ENCODE results near the gene LGALSL.

Gene LGALSL

DNA sequence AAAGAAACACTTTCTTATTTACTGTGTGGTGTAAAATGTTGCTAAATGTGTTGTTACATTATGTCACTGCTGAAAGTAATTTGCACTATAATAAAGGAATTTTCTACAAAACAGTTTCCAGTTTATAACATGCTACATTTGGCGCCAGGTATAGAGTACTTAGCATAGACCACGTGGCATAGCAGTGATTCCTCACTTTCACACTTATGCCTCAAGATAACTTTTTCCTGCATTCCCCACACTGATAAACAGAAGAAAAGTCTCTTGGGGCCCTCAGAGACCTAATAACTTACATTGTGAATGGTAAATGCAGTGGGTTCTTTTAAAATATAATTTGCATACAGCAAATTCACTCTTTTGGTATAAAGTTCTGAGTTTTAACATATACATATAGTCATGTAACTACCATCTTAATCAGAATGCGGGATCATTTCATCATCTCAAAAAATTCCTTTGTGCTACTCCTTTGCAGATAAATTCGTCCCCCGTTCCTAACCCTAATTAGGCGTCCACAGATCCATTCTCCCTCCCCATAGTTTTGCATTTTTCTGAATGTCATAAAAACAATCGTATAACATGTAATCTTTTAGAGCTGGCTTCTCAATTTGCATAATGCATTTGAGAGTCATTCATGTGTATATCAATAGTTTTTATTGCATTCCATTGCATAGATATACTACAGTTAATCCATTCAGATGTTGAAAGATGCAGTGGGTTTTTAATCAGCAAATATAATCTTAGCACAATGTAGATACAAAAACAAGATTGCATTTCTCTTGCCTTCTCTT, 7.5 kb downstream of the LGALSL start:
- no peak overlapping the region for H3K4me3 ChIP-seq (replicated peaks; ENCODE audit: low read depth, low read length)
- no peak for TF ChIP-seq CTCF (IDR thresholded peaks at IDR 0.05; ENCODE audit: low read length, missing control alignments)
- no peak for DNase-seq (ENCODE audit: low read depth)

- no peak for DNase-seq (ENCODE audit: low read depth)
- H3K4me3 ChIP-seq (replicated peaks; ENCODE audit: low read depth, low read length) = no peak overlapping the region
- no peak for TF ChIP-seq CTCF (IDR thresholded peaks at IDR 0.05; ENCODE audit: low read length, missing control alignments)
Observed at GRCh38 chr2:64462171-64462570, 8.2 kb downstream of the LGALSL start.

DNA sequence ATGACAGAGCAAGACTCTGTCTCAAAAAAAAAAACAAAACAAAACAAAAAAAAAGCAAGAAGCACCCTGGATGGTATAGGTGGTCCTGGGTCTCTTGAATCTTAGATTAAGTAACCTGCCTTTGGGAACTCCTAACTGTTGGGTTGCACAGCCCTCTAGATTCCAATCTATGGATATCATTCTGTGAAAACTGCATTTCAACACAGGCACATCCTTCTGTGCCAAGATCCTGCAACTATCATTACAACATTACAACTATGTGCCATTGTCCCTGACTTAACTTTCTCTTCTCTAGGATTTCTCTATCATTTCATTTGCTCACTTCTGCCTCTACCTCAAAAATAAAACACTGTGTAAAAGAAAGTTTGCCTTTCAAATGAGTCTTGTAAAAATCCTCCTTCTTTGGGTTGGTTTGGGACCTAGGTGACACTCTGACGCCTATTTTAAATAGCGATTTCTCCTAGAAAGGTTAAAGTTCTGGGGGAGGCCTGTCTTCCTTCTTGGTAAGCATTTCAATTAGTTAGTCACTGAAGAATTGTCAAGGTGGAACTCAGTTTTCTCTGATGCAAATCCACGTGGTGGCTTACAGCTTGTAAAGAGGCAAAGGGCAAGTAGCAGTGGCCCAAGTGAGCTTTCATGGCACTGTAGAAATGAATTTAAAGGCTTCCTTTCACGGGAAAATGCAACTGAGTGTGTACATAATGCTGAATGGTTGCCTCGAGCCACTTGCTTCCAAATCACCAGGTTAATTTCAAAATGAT, 9.2 kb downstream of the LGALSL start:
- TF ChIP-seq CTCF (IDR thresholded peaks at IDR 0.05; ENCODE audit: low read length, missing control alignments) = no peak
- no peak overlapping the region for H3K4me3 ChIP-seq (replicated peaks; ENCODE audit: low read depth, low read length)
- DNase-seq (ENCODE audit: low read depth) = peak; percentile 49

GRCh38 chr2:64463781-64464180, 9.8 kb downstream of the LGALSL start:
- DNase-seq (ENCODE audit: low read depth) = peak; percentile 70
- no peak overlapping the region for H3K4me3 ChIP-seq (replicated peaks; ENCODE audit: low read depth, low read length)
- no peak for TF ChIP-seq CTCF (IDR thresholded peaks at IDR 0.05; ENCODE audit: low read length, missing control alignments)

GRCh38 chr2:64466478-64467085, 12.6 kb downstream of the LGALSL start:
- no peak for TF ChIP-seq CTCF (IDR thresholded peaks at IDR 0.05; ENCODE audit: low read length, missing control alignments)
- no peak for DNase-seq (ENCODE audit: low read depth)

GRCh38 chr2:64467096-64467843, 13.3 kb downstream of the LGALSL start:
- no peak for DNase-seq (ENCODE audit: low read depth)
- no peak overlapping the region for H3K4me3 ChIP-seq (replicated peaks; ENCODE audit: low read depth, low read length)
- TF ChIP-seq CTCF (IDR thresholded peaks at IDR 0.05; ENCODE audit: low read length, missing control alignments) = no peak

More at GRCh38 chr2:64466478-64467085, 12.6 kb downstream of the LGALSL start:
- H3K4me3 ChIP-seq (replicated peaks; ENCODE audit: low read depth, low read length) = no peak overlapping the region

Measured in fibroblast of pulmonary artery (primary cell).